ENCODE results near the gene ANAPC10.
"Not testable (repeated sequence)": the region's sequence is repeated elsewhere in the genome, so short reads cannot be mapped to it uniquely, and the experiment has no call there.

The ANAPC10 gene

GRCh38 chr4:145003675-145004074 lies 94.3 kb downstream of the ANAPC10 start:
- no peak overlapping the region for H3K4me3 ChIP-seq (ENCODE audit: low read depth in 1 of 2, low read length in 1 of 2)
- H3K27me3 ChIP-seq = no peaks in the 10 kb centered on the region
- TF ChIP-seq CTCF (IDR thresholded peaks at IDR 0.05) = no peak
- no peaks in the 10 kb centered on the region for H3K9me3 ChIP-seq
- H3K36me3 ChIP-seq = no peaks in the 10 kb centered on the region
- no peaks in the 10 kb centered on the region for H3K4me1 ChIP-seq (ENCODE audit: control insufficient read depth in 1 of 2, insufficient read depth in 1 of 2, low read depth in 1 of 2, low read length in 1 of 2)
- H3K27ac ChIP-seq = no peak overlapping the region

- no peaks in the 10 kb centered on the region for H3K36me3 ChIP-seq
- no peak overlapping the region for H3K27ac ChIP-seq
- H3K4me1 ChIP-seq (ENCODE audit: control insufficient read depth in 1 of 2, insufficient read depth in 1 of 2, low read depth in 1 of 2, low read length in 1 of 2) = no peaks in the 10 kb centered on the region
- H3K4me3 ChIP-seq (ENCODE audit: low read depth in 1 of 2, low read length in 1 of 2) = no peak overlapping the region
- H3K27me3 ChIP-seq = no peaks in the 10 kb centered on the region
- H3K9me3 ChIP-seq = no peaks in the 10 kb centered on the region
- no peak for TF ChIP-seq CTCF (IDR thresholded peaks at IDR 0.05)
These were observed 96.4 kb downstream of the ANAPC10 start for GRCh38 chr4:145001635-145002034.

GRCh38 chr4:145000656-145001055 lies 97.3 kb downstream of the ANAPC10 start:
- not testable (repeated sequence) for H3K27me3 ChIP-seq; H3K4me3 ChIP-seq (ENCODE audit: low read depth in 1 of 2, low read length in 1 of 2); H3K4me1 ChIP-seq (ENCODE audit: control insufficient read depth in 1 of 2, insufficient read depth in 1 of 2, low read depth in 1 of 2, low read length in 1 of 2); H3K9me3 ChIP-seq; H3K27ac ChIP-seq; H3K36me3 ChIP-seq

- H3K36me3 ChIP-seq = no peaks in the 10 kb centered on the region
- TF ChIP-seq CTCF (IDR thresholded peaks at IDR 0.05) = no peak
- H3K4me3 ChIP-seq (ENCODE audit: low read depth in 1 of 2, low read length in 1 of 2) = no peak overlapping the region
- H3K27me3 ChIP-seq = no peaks in the 10 kb centered on the region
- no peaks in the 10 kb centered on the region for H3K4me1 ChIP-seq (ENCODE audit: control insufficient read depth in 1 of 2, insufficient read depth in 1 of 2, low read depth in 1 of 2, low read length in 1 of 2)
- no peak overlapping the region for H3K27ac ChIP-seq
- H3K9me3 ChIP-seq = no peaks in the 10 kb centered on the region
These were observed 108.7 kb downstream of the ANAPC10 start for GRCh38 chr4:144989306-144989705.

GRCh38 chr4:144985531-144985930 lies 112.5 kb downstream of the ANAPC10 start:
- H3K36me3 ChIP-seq = no peaks in the 10 kb centered on the region
- H3K27ac ChIP-seq = no peak overlapping the region
- H3K27me3 ChIP-seq = no peaks in the 10 kb centered on the region
- no peak overlapping the region for H3K4me3 ChIP-seq (ENCODE audit: low read depth in 1 of 2, low read length in 1 of 2)
- H3K4me1 ChIP-seq (ENCODE audit: control insufficient read depth in 1 of 2, insufficient read depth in 1 of 2, low read depth in 1 of 2, low read length in 1 of 2) = no peaks in the 10 kb centered on the region
- TF ChIP-seq CTCF (IDR thresholded peaks at IDR 0.05) = no peak
- H3K9me3 ChIP-seq = no peaks in the 10 kb centered on the region

- Histone ChIP-seq H3K27me3 (no peaks in the 10 kb centered on the region), H3K27ac (no peak overlapping the region), H3K4me3 (ENCODE audit: low read depth in 1 of 2, low read length in 1 of 2) (no peak overlapping the region), H3K9me3 (no peaks in the 10 kb centered on the region), H3K4me1 (ENCODE audit: control insufficient read depth in 1 of 2, insufficient read depth in 1 of 2, low read depth in 1 of 2, low read length in 1 of 2) (no peaks in the 10 kb centered on the region), H3K36me3 (no peaks in the 10 kb centered on the region)
- no peak for TF ChIP-seq CTCF (IDR thresholded peaks at IDR 0.05)
These were observed 113.0 kb downstream of the ANAPC10 start for GRCh38 chr4:144985014-144985413.
